ENCODE measurements around the gene PKN2.
A peak's percentile ranks its signal among the peaks of the same experiment; 100 is the strongest.

Gene PKN2

DNA sequence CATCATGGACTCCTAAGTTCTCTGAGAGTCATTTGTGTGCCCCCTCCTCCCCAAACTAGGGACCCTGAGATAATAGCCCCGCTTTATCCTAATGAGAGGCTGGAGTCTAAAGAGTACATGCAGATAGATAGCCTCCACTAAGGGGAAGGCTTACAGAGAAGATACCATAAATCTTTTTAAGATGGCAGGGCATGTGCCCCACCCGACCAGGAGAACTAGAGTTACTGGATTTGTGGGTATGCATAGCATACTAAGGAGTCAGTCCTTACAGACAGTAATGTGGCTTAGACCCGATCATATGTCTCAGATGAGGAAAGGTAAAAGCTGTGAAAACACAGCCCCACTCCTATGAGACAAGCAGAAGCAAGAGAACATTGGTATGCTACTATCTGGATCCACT lies 25.7 kb upstream of the PKN2 start:
- no peaks in the 10 kb centered on the region for H3K9me3 ChIP-seq (ENCODE audit: insufficient read depth, low read depth, low read length)
- H3K79me2 ChIP-seq (ENCODE audit: insufficient read depth, low read length): no peaks in the 10 kb centered on the region
- H3K36me3 ChIP-seq (ENCODE audit: insufficient read depth, low read length): no peaks in the 10 kb centered on the region
- H3K9ac ChIP-seq (ENCODE audit: low read depth, low read length, poor library complexity, severe bottlenecking): no peak overlapping the region
- no peaks in the 10 kb centered on the region for H4K20me1 ChIP-seq (ENCODE audit: insufficient read depth, low read length, poor library complexity, severe bottlenecking)
- peaks cover 10% of the 10 kb centered on the region for H3K4me1 ChIP-seq (ENCODE audit: insufficient read depth, low read length, poor library complexity, severe bottlenecking)
- no peak overlapping the region for H3K4me2 ChIP-seq (ENCODE audit: low read depth, low read length, poor library complexity, severe bottlenecking)
- H3K27me3 ChIP-seq (ENCODE audit: insufficient read depth, low read length, poor library complexity, severe bottlenecking): no peaks in the 10 kb centered on the region
- no peak overlapping the region for H2AFZ ChIP-seq (ENCODE audit: low read length)
- H3K4me3 ChIP-seq (ENCODE audit: low read length, poor library complexity, severe bottlenecking): no peak overlapping the region
- no peaks in the 10 kb centered on the region; the same call in 1 of the 2 replicates for H3F3A ChIP-seq (ENCODE audit: low read depth)
- H3K9me2 ChIP-seq (replicated peaks; ENCODE audit: low read depth, low read length): no peaks in the 10 kb centered on the region
- TF ChIP-seq EZH2phosphoT487 (IDR thresholded peaks at IDR 0.05; ENCODE audit: borderline replicate concordance): no peak
- no peak for TF ChIP-seq CTCF (conservative IDR thresholded peaks at IDR 0.05; ENCODE audit: low read length)

DNA sequence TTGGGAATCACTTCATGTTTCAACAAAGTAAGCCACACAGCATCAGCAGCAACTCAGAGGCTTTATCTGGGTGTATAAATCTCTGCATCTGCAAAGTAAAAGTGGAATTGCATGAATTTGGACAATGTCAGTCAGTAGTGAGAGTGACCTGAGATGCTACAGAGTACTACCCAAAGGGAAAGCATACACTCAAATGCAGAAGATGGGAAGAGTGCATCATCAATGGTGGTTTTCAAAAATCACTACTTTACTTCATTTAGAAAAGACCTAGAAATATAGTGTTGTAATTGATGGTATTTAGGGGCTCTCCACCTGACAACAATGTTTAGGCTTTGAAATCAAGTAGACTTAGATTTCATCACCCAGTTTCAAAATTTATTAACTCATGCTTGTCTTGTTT lies 24.5 kb upstream of the PKN2 start:
- Histone ChIP-seq H3F3A (ENCODE audit: low read depth) (no peaks in the 10 kb centered on the region; the same call in 1 of the 2 replicates), H3K9me3 (ENCODE audit: insufficient read depth, low read depth, low read length) (no peaks in the 10 kb centered on the region), H3K79me2 (ENCODE audit: insufficient read depth, low read length) (no peaks in the 10 kb centered on the region), H4K20me1 (ENCODE audit: insufficient read depth, low read length, poor library complexity, severe bottlenecking) (no peaks in the 10 kb centered on the region), H3K9me2 (replicated peaks; ENCODE audit: low read depth, low read length) (no peaks in the 10 kb centered on the region), H3K4me2 (ENCODE audit: low read depth, low read length, poor library complexity, severe bottlenecking) (no peak overlapping the region), H3K36me3 (ENCODE audit: insufficient read depth, low read length) (no peaks in the 10 kb centered on the region), H3K4me1 (ENCODE audit: insufficient read depth, low read length, poor library complexity, severe bottlenecking) (peaks cover 10% of the 10 kb centered on the region), H3K4me3 (ENCODE audit: low read length, poor library complexity, severe bottlenecking) (no peak overlapping the region), H3K9ac (ENCODE audit: low read depth, low read length, poor library complexity, severe bottlenecking) (no peak overlapping the region), H3K27me3 (ENCODE audit: insufficient read depth, low read length, poor library complexity, severe bottlenecking) (no peaks in the 10 kb centered on the region), H2AFZ (ENCODE audit: low read length) (no peak overlapping the region)
- no peak for TF ChIP-seq CTCF (conservative IDR thresholded peaks at IDR 0.05; ENCODE audit: low read length)
- no peak for TF ChIP-seq EZH2phosphoT487 (IDR thresholded peaks at IDR 0.05; ENCODE audit: borderline replicate concordance)

DNA sequence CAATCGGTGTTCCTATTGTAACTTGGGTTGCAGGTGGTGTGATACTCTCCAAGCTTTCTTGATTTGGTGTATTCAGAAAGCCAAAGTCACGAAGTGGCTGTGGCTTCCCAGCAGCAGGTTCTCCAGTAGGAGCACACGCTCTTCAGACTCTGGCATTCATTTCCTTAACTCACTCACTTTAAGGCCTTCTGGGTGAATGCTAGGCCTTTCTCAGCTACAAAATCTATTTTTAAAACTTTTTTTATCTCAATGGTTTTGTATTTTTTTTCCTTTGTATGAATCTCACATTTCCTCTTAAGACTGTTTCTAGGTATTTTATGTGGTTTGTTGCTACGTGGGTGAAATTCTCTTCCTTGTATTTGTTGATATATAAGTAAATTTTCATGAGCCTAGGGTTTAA lies 22.9 kb upstream of the PKN2 start:
- Histone ChIP-seq H3K9me2 (replicated peaks; ENCODE audit: low read depth, low read length) (no peaks in the 10 kb centered on the region), H3K4me1 (ENCODE audit: insufficient read depth, low read length, poor library complexity, severe bottlenecking) (peaks cover 10% of the 10 kb centered on the region), H3K4me2 (ENCODE audit: low read depth, low read length, poor library complexity, severe bottlenecking) (peak overlapping the region; percentile 43), H4K20me1 (ENCODE audit: insufficient read depth, low read length, poor library complexity, severe bottlenecking) (no peaks in the 10 kb centered on the region), H2AFZ (ENCODE audit: low read length) (peak overlapping the region; percentile 68), H3K36me3 (ENCODE audit: insufficient read depth, low read length) (no peaks in the 10 kb centered on the region), H3K27me3 (ENCODE audit: insufficient read depth, low read length, poor library complexity, severe bottlenecking) (no peaks in the 10 kb centered on the region), H3K9ac (ENCODE audit: low read depth, low read length, poor library complexity, severe bottlenecking) (peak overlapping the region; percentile 25), H3K4me3 (ENCODE audit: low read length, poor library complexity, severe bottlenecking) (no peak overlapping the region), H3K79me2 (ENCODE audit: insufficient read depth, low read length) (no peaks in the 10 kb centered on the region), H3F3A (ENCODE audit: low read depth) (no peaks in the 10 kb centered on the region; the same call in 1 of the 2 replicates), H3K9me3 (ENCODE audit: insufficient read depth, low read depth, low read length) (no peaks in the 10 kb centered on the region)
- TF ChIP-seq EZH2phosphoT487 (IDR thresholded peaks at IDR 0.05; ENCODE audit: borderline replicate concordance) (no peak), CTCF (conservative IDR thresholded peaks at IDR 0.05; ENCODE audit: low read length) (no peak)
